RWPE2 (cell line): ENCODE data around the gene ROCK2.

Source experiments
- ATAC-seq: fragments of 200-7000 bp; cut with Tn5 transposase; 3 replicates; pipeline ENCODE4 v1.9.1; 2021; ENCODE audit warnings: low read depth
- DNase-seq: peaks from one replicate; pipeline ENCODE4 v3.0.0-alpha.2; 2020; ENCODE audit warnings: low spot score
- H3K27ac ChIP-seq: fragments of 450-650 bp; 2 replicates; pipeline ENCODE4 v1.5.1; 2017; ENCODE audit warnings: mild to moderate bottlenecking; ENCODE audit not compliant: poor library complexity, severe bottlenecking
- H3K27me3 ChIP-seq: fragments of 250-450 bp; sonication (Bioruptor Pico); 2 replicates; pipeline ENCODE4 v1.5.1; 2021; ENCODE audit warnings: mild to moderate bottlenecking, moderate library complexity; ENCODE audit not compliant: insufficient read depth, poor library complexity, severe bottlenecking
- H3K36me3 ChIP-seq: fragments of 250-450 bp; sonication (Bioruptor Pico); 2 replicates; pipeline ENCODE4 v1.5.1; 2020; ENCODE audit warnings: low read depth, mild to moderate bottlenecking, moderate library complexity
- H3K4me1 ChIP-seq: fragments of 250-450 bp; sonication (Bioruptor Pico); 2 replicates; pipeline ENCODE4 v1.5.1; 2021; ENCODE audit warnings: mild to moderate bottlenecking, moderate library complexity; ENCODE audit not compliant: insufficient read depth, poor library complexity, severe bottlenecking
- H3K4me3 ChIP-seq: fragments of 250-450 bp; sonication (Bioruptor Pico); 2 replicates; pipeline ENCODE4 v1.5.1; 2021; ENCODE audit warnings: mild to moderate bottlenecking, moderate library complexity; ENCODE audit not compliant: severe bottlenecking
- H3K9me3 ChIP-seq: fragments of 250-450 bp; sonication (Bioruptor Pico); 2 replicates; pipeline ENCODE4 v1.5.1; 2021; ENCODE audit warnings: mild to moderate bottlenecking, moderate library complexity; ENCODE audit not compliant: severe bottlenecking
- CTCF ChIP-seq: fragments of 450-650 bp; IDR thresholded peaks from one replicate; pipeline ENCODE4 v1.5.1; 2017; ENCODE audit warnings: mild to moderate bottlenecking, moderate library complexity; ENCODE audit not compliant: poor library complexity, severe bottlenecking

ROCK2 gene

GRCh38 chr2:11250400-11251196 is 93.8 kb downstream of the ROCK2 start:
- peak; percentile 44; the same call in 1 of the 3 replicates for ATAC-seq
- Histone ChIP-seq H3K27ac (peak overlapping the region; percentile 3), H3K4me3 (no peak overlapping the region), H3K4me1 (peaks cover 5% of the 10 kb centered on the region), H3K9me3 (no peaks in the 10 kb centered on the region), H3K27me3 (no peaks in the 10 kb centered on the region), H3K36me3 (peaks cover 19% of the 10 kb centered on the region)
- TF ChIP-seq CTCF, result no peak
- DNase-seq, result no peak

GRCh38 chr2:11245322-11245721 is 99.1 kb downstream of the ROCK2 start:
- Histone ChIP-seq H3K27ac (no peak overlapping the region), H3K27me3 (no peaks in the 10 kb centered on the region), H3K9me3 (no peaks in the 10 kb centered on the region), H3K36me3 (peaks cover 19% of the 10 kb centered on the region), H3K4me1 (no peaks in the 10 kb centered on the region), H3K4me3 (no peak overlapping the region)
- DNase-seq, result no peak
- no peak for ATAC-seq
- no peak for TF ChIP-seq CTCF

- no peaks in the 10 kb centered on the region for H3K27me3 ChIP-seq
- no peaks in the 10 kb centered on the region for H3K4me1 ChIP-seq
- no peak for ATAC-seq
- H3K36me3 ChIP-seq, result peaks cover 13% of the 10 kb centered on the region
- no peak for TF ChIP-seq CTCF
- no peak for DNase-seq
- no peak overlapping the region for H3K27ac ChIP-seq
- no peak overlapping the region for H3K4me3 ChIP-seq
- H3K9me3 ChIP-seq, result no peaks in the 10 kb centered on the region
Observed at GRCh38 chr2:11244091-11244826, 100.2 kb downstream of the ROCK2 start.

- ATAC-seq, result no peak
- no peaks in the 10 kb centered on the region for H3K9me3 ChIP-seq
- TF ChIP-seq CTCF, result no peak
- H3K27ac ChIP-seq, result no peak overlapping the region
- peaks cover 9% of the 10 kb centered on the region; the same call in 1 of the 2 replicates for H3K36me3 ChIP-seq
- H3K27me3 ChIP-seq, result no peaks in the 10 kb centered on the region
- no peak for DNase-seq
- no peak overlapping the region for H3K4me3 ChIP-seq
- no peaks in the 10 kb centered on the region for H3K4me1 ChIP-seq
Observed at GRCh38 chr2:11243512-11243911, 100.9 kb downstream of the ROCK2 start.
